Heart left ventricle (tissue), 16 donors: ENCODE results near the gene TJP2. TPM values are rescaled to one million over a fixed set of nuclear protein-coding genes. Genes with fewer than 3 reads are reported as not detected.
A peak's percentile ranks its signal among the peaks of the same experiment; 100 is the strongest.

Source experiments
- ATAC-seq, 4 donors: fragments of 200-7000 bp; cut with Tn5 transposase; one replicate each; pipeline ENCODE4 v1.9.1; 2020 to 2022; ENCODE audit warnings: moderate library complexity in 4 of 4, mild to moderate bottlenecking in 3 of 4, moderate number of reproducible peaks in 1 of 4
- DNase-seq, 5 donors: peaks; one replicate each; pipeline ENCODE4 v3.0.0-alpha.2; 2020
- H3K27ac ChIP-seq, 12 donors: fragments of 200-600 bp; sonication (generic) in 4 of 12; one replicate each; pipeline versions ENCODE4 v1.5.0 to v1.8.0; 2016 to 2022; ENCODE audit warnings: mild to moderate bottlenecking in 2 of 12
- H3K27me3 ChIP-seq, 9 donors: fragments of 200-600 bp; sonication (generic) in 2 of 9; one replicate each; pipeline versions ENCODE4 v1.5.1 to v1.8.0; 2016 to 2022; ENCODE audit warnings: mild to moderate bottlenecking in 3 of 9
- H3K36me3 ChIP-seq, 9 donors: fragments of 200-600 bp; sonication (generic) in 2 of 9; one replicate each; pipeline versions ENCODE4 v1.5.0 to v1.8.0; 2018 to 2022; ENCODE audit warnings: mild to moderate bottlenecking in 2 of 9
- H3K4me1 ChIP-seq, 12 donors: fragments of 200-600 bp; sonication (generic) in 4 of 12; one replicate each; pipeline versions ENCODE4 v1.5.0 to v1.8.0; 2016 to 2022; ENCODE audit warnings: mild to moderate bottlenecking in 3 of 12
- H3K4me3 ChIP-seq, 12 donors: fragments of 200-600 bp; sonication (generic) in 4 of 12; one replicate each; pipeline versions ENCODE4 v1.5.0 to v1.8.0; 2017 to 2022; ENCODE audit warnings: mild to moderate bottlenecking in 9 of 12, moderate library complexity in 4 of 12
- H3K9me3 ChIP-seq, 12 donors: fragments of 200-600 bp; sonication (generic) in 4 of 12; one replicate each; pipeline versions ENCODE4 v1.5.0 to v1.8.0; 2016 to 2022; ENCODE audit warnings: mild to moderate bottlenecking in 1 of 12
- POLR2A ChIP-seq, 2 donors: fragments of 450-650 bp; IDR thresholded peaks; one replicate each; pipeline ENCODE4 v1.6.1; 2017; ENCODE audit warnings: antibody characterized with exemption in 2 of 2, mild to moderate bottlenecking in 2 of 2, moderate library complexity in 2 of 2
- WGBS, 4 donors: extraction: QIAGEN DNeasy Blood & Tissue Kit in 2 of 4; methylation state at CpG; one replicate each; pipeline versions ENCODE4 v1.1.5 to v1.1.7; 2013 to 2018; 5-methylcytosine and 5-hydroxymethylcytosine counted together
- intact Hi-C, 10 donors: fragments of 100-400 bp; cut with DNase I; formaldehyde crosslinking; loops; one replicate each; pipeline versions ENCODE4 v1.11.1 to v1.14.2; 2022
- polyA plus RNA-seq, 2 donors: library from polyadenylated mRNA; stranded (reverse); fragments of 200-250 nt; gene quantifications; one replicate each; pipeline ENCODE4 v1.2.3, GENCODE V29; 2013
- total RNA-seq, 9 donors: library from RNA; depleted of rRNA in 2 of 9; stranded (reverse); fragments of >200 nt in 2 of 9; fragmentation: NEBNext Ultra II Directional in 3 of 9; extraction: Animal tissue kit (Norgen Biotek cat#: 25700) in 3 of 9; gene quantifications; one replicate each; pipeline versions ENCODE4 v1.1.0 to v1.2.4, GENCODE V29; 2016 to 2023
- TF ChIP-seq, protein P1 (sequence below), 12 donors: fragments of 200-600 bp; sonication (generic) in 4 of 12; IDR thresholded peaks; one replicate each; pipeline versions ENCODE4 v1.5.0 to v1.8.0; 2018 to 2022; ENCODE audit warnings: antibody characterized with exemption in 12 of 12, mild to moderate bottlenecking in 5 of 12
- donor health status: ischemic (EF 13 %, LVEDD 7.1; RV severe dilation, severe dysfunction).
- donor health status: healthy with polysubstance abuse.
- donor health status: DM: no; HTN: yes; CAD: no.
- donor health status: DM: no; HTN: no; CAD: no.
- donor health status: ischemic (EF 25% LVEDD 6.9; RV normal size, moderate dysfunction).
- donor health status: ischemic (EF 25% LVEDD 5.7; RV mildly dilated, moderate dysfunction).
- donor health status: healthy.
- donor health status: DM: yes; HTN: yes; CAD: no.
- donor health status: ischemic (EF 35%, LVEDD 5.7; RV mildly dilated, moderate dysfunction).
- donor health status: nonischemic (EF 11% LVEDD 7.7; RV severe dilation, severe dysfunction).
- donor health status: DM: yes; HTN: yes; CAD: no.
- donor health status: PGD.
- donor health status: ischemic (EF 29% LVEDD 5.4; RV normal size, mild dysfunction).
- donor health status: nonischemic (EF 23%, LVEDD 6.1; RV moderate dilation, normal function).

TJP2 gene
- total and polyA plus RNA-seq, 11 donors: 29.1 to 139 (median 87.5) TPM

DNA sequence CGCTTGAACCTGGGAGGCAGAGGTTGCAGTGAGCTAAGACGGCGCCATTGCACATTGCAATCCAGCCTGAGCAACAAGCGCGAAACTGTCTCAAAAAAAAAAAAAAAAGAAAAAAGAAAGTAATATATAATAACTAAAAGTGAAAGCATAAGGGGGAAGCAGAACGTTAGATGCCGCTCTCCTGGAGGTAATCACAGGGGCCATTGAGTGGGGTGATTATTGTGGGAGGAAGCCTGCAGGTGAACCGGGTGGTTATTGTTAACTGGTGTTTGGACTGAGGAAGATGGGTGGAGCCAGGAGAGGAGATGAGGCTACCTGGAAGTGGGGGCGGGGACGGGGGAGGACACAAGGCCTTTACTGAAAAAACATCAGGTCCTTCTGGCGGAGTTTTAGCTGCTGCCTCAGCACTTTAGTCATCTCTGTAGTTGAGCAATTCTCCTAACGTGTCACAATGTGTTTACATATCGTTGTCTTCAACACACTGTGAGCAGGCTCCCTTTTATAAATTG is 5.3 kb upstream of the TJP2 start:
- Histone ChIP-seq H3K27me3 (no peaks in the 10 kb centered on the region), H3K27ac (peak overlapping the region in 1 of 12 donors; percentile 38), H3K36me3 (no peaks in the 10 kb centered on the region), H3K9me3 (no peaks in the 10 kb centered on the region), H3K4me3 (peak overlapping the region in 1 of 12 donors; percentile 47), H3K4me1 (peaks cover 0 to 45% (median 24%) of the 10 kb centered on the region in 12 donors)
- DNase-seq (peak in 1 of 5 donors; percentile 27), ATAC-seq (no peak)
- TF ChIP-seq POLR2A (IDR thresholded peaks at IDR 0.05): no peak
- TF ChIP-seq, protein P1, sequence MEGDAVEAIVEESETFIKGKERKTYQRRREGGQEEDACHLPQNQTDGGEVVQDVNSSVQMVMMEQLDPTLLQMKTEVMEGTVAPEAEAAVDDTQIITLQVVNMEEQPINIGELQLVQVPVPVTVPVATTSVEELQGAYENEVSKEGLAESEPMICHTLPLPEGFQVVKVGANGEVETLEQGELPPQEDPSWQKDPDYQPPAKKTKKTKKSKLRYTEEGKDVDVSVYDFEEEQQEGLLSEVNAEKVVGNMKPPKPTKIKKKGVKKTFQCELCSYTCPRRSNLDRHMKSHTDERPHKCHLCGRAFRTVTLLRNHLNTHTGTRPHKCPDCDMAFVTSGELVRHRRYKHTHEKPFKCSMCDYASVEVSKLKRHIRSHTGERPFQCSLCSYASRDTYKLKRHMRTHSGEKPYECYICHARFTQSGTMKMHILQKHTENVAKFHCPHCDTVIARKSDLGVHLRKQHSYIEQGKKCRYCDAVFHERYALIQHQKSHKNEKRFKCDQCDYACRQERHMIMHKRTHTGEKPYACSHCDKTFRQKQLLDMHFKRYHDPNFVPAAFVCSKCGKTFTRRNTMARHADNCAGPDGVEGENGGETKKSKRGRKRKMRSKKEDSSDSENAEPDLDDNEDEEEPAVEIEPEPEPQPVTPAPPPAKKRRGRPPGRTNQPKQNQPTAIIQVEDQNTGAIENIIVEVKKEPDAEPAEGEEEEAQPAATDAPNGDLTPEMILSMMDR (IDR thresholded peaks at IDR 0.05): no peak
- WGBS, 4 donors: 80 to 87% (median 85%) methylated on average over 13 of the region's 13 CpGs
- intact Hi-C loops: no loop called here

DNA sequence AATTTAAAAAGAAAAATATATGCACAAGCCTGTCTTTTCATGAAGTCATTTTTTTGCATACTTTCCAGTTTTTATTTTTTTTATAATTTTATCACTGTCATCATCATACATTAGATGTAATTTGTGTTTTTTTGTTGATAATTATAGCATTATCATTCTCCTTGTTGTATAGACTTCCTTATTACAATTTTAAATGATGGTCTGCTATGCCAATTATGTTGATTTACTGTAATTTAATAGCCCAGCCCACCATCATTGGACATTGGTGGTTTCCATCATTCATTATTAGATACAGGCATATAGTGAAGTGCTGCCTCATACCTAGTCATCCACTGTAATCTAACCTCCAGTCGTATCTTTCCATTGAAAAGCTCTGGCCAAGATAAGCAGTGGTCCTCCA is 3.8 kb upstream of the TJP2 start:
- Histone ChIP-seq H3K27ac (peak overlapping the region in 9 of 12 donors; percentile 1 to 77 (median 58)), H3K4me3 (no peak overlapping the region), H3K27me3 (no peaks in the 10 kb centered on the region), H3K4me1 (peaks cover 0 to 47% (median 26%) of the 10 kb centered on the region in 12 donors), H3K9me3 (no peaks in the 10 kb centered on the region), H3K36me3 (no peaks in the 10 kb centered on the region)
- no peak for ATAC-seq
- intact Hi-C loops: loop anchor here in 2 of 10 donors (5.0 kb wide), 2 partner anchors 38 to 48 kb away; no protein-coding TSS in a partner anchor
- DNase-seq: no peak
- WGBS, 4 donors: 23 to 56% (median 50%) methylated on average over 1 of the region's 1 CpG
- TF ChIP-seq, protein P1 (IDR thresholded peaks at IDR 0.05): no peak
- no peak for TF ChIP-seq POLR2A (IDR thresholded peaks at IDR 0.05)

DNA sequence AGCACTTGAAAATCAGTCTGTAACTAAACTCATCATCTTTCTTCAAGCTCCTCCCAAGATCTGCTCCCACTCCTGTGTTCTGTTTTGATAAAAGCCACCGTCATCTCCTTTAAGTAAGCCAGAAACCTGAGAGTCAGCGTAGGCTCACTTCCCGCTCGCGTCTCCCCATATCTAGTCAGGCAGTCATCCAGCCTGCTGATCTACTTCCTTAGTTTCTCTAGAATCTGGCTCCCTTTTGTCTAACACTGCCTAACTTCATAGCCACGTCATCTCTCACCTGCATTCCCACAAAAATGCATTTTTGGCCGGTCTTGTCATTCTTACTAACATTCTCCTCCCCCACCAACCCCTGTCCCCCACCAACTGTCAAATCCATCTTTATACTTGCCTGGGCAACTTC is 3.0 kb upstream of the TJP2 start:
- ATAC-seq: peak in 1 of 4 donors; percentile 66

DNA sequence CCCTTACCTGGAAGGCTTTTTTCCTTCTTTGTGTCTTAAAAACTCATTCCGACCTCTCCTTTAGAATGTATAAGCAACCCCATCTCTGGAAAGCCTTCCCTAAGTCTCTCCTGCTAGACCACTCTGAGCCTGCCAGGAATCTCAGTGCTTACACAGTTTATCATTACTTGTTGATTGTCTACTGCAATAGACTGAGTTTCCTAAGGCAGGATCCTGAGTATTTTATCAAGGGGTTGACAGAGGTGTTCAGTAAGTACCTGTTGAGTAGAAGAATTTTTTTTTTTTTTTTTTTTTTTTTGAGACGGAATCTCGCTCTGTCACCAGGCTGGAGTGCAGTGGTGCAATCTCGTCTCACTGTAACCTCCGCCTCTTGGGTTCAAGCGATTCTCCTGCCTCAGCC is 2.6 kb upstream of the TJP2 start:
- Histone ChIP-seq H3K27ac (peak overlapping the region in 7 of 12 donors; percentile 47 to 70 (median 60)), H3K9me3 (no peaks in the 10 kb centered on the region), H3K36me3 (no peaks in the 10 kb centered on the region), H3K4me3 (no peak overlapping the region), H3K4me1 (peaks cover 4 to 60% (median 35%) of the 10 kb centered on the region in 12 donors), H3K27me3 (no peaks in the 10 kb centered on the region)
- TF ChIP-seq POLR2A (IDR thresholded peaks at IDR 0.05): no peak
- TF ChIP-seq, protein P1 (IDR thresholded peaks at IDR 0.05): no peak
- intact Hi-C loops: loop anchor here in 2 of 10 donors (5.0 kb wide), 2 partner anchors 39 to 49 kb away; no protein-coding TSS in a partner anchor
- no peak for DNase-seq
- no peak for ATAC-seq
- 94 to 97% (median 96%) methylated on average over 6 of the region's 6 CpGs for WGBS, 4 donors

More for the DNA sequence above, 3.0 kb upstream of the TJP2 start:
- 50 to 66% (median 60%) methylated on average over 7 of the region's 7 CpGs for WGBS, 4 donors
- Histone ChIP-seq H3K36me3 (no peaks in the 10 kb centered on the region), H3K4me1 (peaks cover 4 to 55% (median 33%) of the 10 kb centered on the region in 12 donors), H3K4me3 (no peak overlapping the region), H3K27me3 (no peaks in the 10 kb centered on the region), H3K27ac (peak overlapping the region in 9 of 12 donors; percentile 17 to 77 (median 59)), H3K9me3 (no peaks in the 10 kb centered on the region)
- intact Hi-C loops: loop anchor here in 2 of 10 donors (5.0 kb wide), 2 partner anchors 39 to 49 kb away; no protein-coding TSS in a partner anchor
- DNase-seq: peak in 3 of 5 donors; percentile 32 to 62 (median 54)
- TF ChIP-seq, protein P1 (IDR thresholded peaks at IDR 0.05): no peak
- no peak for TF ChIP-seq POLR2A (IDR thresholded peaks at IDR 0.05)
